ENCODE measurements around the gene TMEM163.

The TMEM163 gene

GRCh38 chr2:134550566-134551164 is 168.1 kb downstream of the TMEM163 start:
- no peak overlapping the region for H3K27ac ChIP-seq (ENCODE audit: low read depth, low read length)
- H3K9ac ChIP-seq (ENCODE audit: low read depth in 1 of 2, low read length in 2 of 2), result no peak overlapping the region
- no peaks in the 10 kb centered on the region for H3K36me3 ChIP-seq (ENCODE audit: control insufficient read depth in 1 of 2, insufficient read depth in 2 of 2, low read length in 2 of 2)
- H3K4me3 ChIP-seq (ENCODE audit: low read depth in 1 of 2, low read length in 2 of 2), result no peak overlapping the region
- peaks cover 0 to 3% of the 10 kb centered on the region in 2 donors for H3K27me3 ChIP-seq (ENCODE audit: control insufficient read depth in 1 of 2, insufficient read depth in 2 of 2, low read length in 2 of 2)
- H3K9me3 ChIP-seq (ENCODE audit: control insufficient read depth in 1 of 2, low read length in 2 of 2), result no peaks in the 10 kb centered on the region
- no peaks in the 10 kb centered on the region for H3K4me1 ChIP-seq (ENCODE audit: control insufficient read depth in 1 of 2, insufficient read depth in 2 of 2, low read length in 2 of 2)

DNA sequence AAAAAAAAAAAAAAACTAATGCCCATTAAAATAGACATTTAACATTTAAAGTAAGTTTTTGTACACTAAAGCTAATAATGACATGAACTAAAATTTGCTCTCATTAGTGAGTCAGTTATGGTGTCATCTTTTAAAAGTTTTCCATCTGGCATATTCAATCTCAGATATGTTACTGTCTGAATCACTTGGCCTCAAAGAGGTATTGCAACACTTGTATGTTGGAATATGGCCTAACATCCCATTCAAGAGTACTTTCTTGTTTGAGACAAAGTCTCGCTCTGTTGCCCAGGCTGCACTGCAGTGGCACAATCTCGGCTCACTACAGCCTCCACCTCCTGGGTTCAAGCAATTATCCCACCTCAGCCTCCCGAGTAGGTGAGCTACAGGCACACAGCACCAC is 169.7 kb downstream of the TMEM163 start:
- no peak overlapping the region for H3K27ac ChIP-seq (ENCODE audit: low read depth, low read length)
- H3K9me3 ChIP-seq (ENCODE audit: control insufficient read depth in 1 of 2, low read length in 2 of 2), result no peaks in the 10 kb centered on the region
- H3K4me1 ChIP-seq (ENCODE audit: control insufficient read depth in 1 of 2, insufficient read depth in 2 of 2, low read length in 2 of 2), result no peaks in the 10 kb centered on the region
- H3K27me3 ChIP-seq (ENCODE audit: control insufficient read depth in 1 of 2, insufficient read depth in 2 of 2, low read length in 2 of 2), result peaks cover 0 to 3% of the 10 kb centered on the region in 2 donors
- H3K4me3 ChIP-seq (ENCODE audit: low read depth in 1 of 2, low read length in 2 of 2), result no peak overlapping the region
- H3K36me3 ChIP-seq (ENCODE audit: control insufficient read depth in 1 of 2, insufficient read depth in 2 of 2, low read length in 2 of 2), result no peaks in the 10 kb centered on the region
- H3K9ac ChIP-seq (ENCODE audit: low read depth in 1 of 2, low read length in 2 of 2), result no peak overlapping the region

DNA sequence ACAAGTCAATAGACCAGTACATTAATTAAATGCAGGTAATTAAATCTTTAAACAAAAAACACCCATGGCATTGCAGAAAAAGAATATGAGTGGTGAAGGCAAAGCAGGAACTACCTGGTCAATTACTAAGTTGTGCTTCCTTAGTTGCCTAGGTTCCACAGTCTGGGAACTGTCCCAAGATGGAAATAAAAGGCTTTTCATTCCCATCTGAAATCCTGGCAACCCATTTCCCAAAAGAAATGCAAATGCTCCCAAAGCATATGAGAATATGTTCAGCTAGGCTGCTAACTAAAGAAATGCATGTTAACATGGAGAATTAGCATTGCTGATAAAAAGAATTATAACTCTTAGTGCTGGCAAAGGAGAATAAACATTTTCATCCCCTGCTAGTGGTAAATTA is 177.8 kb downstream of the TMEM163 start:
- Histone ChIP-seq H3K36me3 (ENCODE audit: control insufficient read depth in 1 of 2, insufficient read depth in 2 of 2, low read length in 2 of 2) (no peaks in the 10 kb centered on the region), H3K4me1 (ENCODE audit: control insufficient read depth in 1 of 2, insufficient read depth in 2 of 2, low read length in 2 of 2) (no peaks in the 10 kb centered on the region), H3K27ac (ENCODE audit: low read depth, low read length) (no peak overlapping the region), H3K9me3 (ENCODE audit: control insufficient read depth in 1 of 2, low read length in 2 of 2) (no peaks in the 10 kb centered on the region), H3K4me3 (ENCODE audit: low read depth in 1 of 2, low read length in 2 of 2) (no peak overlapping the region), H3K27me3 (ENCODE audit: control insufficient read depth in 1 of 2, insufficient read depth in 2 of 2, low read length in 2 of 2) (no peaks in the 10 kb centered on the region), H3K9ac (ENCODE audit: low read depth in 1 of 2, low read length in 2 of 2) (no peak overlapping the region)

GRCh38 chr2:134539981-134540380 is 178.8 kb downstream of the TMEM163 start:
- H3K9ac ChIP-seq (ENCODE audit: low read depth in 1 of 2, low read length in 2 of 2), result no peak overlapping the region
- H3K36me3 ChIP-seq (ENCODE audit: control insufficient read depth in 1 of 2, insufficient read depth in 2 of 2, low read length in 2 of 2), result no peaks in the 10 kb centered on the region
- H3K27ac ChIP-seq (ENCODE audit: low read depth, low read length), result no peak overlapping the region
- no peaks in the 10 kb centered on the region for H3K4me1 ChIP-seq (ENCODE audit: control insufficient read depth in 1 of 2, insufficient read depth in 2 of 2, low read length in 2 of 2)
- H3K9me3 ChIP-seq (ENCODE audit: control insufficient read depth in 1 of 2, low read length in 2 of 2), result no peaks in the 10 kb centered on the region
- H3K4me3 ChIP-seq (ENCODE audit: low read depth in 1 of 2, low read length in 2 of 2), result no peak overlapping the region
- no peaks in the 10 kb centered on the region for H3K27me3 ChIP-seq (ENCODE audit: control insufficient read depth in 1 of 2, insufficient read depth in 2 of 2, low read length in 2 of 2)

DNA sequence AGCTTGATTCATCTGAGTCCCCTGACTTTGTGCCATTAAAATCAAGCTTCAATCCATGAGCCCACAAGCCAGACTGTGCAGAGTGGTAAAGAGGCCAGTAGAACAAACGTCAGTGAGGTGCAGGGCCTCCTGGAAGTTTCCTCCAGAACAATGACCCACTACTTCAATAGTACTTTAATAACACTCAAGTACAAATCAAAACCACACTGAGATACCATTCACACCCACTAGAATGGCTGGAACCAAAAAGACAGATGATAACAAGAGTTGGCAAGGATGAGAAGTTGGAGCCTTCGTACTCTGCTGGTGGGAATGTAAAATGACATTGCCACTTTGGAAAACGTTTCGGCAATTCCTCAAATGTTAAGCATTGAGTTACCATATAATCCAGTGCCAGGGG is 181.1 kb downstream of the TMEM163 start:
- H3K4me1 ChIP-seq (ENCODE audit: control insufficient read depth in 1 of 2, insufficient read depth in 2 of 2, low read length in 2 of 2), result no peaks in the 10 kb centered on the region
- H3K27ac ChIP-seq (ENCODE audit: low read depth, low read length), result no peak overlapping the region
- H3K36me3 ChIP-seq (ENCODE audit: control insufficient read depth in 1 of 2, insufficient read depth in 2 of 2, low read length in 2 of 2), result no peaks in the 10 kb centered on the region
- H3K9me3 ChIP-seq (ENCODE audit: control insufficient read depth in 1 of 2, low read length in 2 of 2), result no peaks in the 10 kb centered on the region
- H3K9ac ChIP-seq (ENCODE audit: low read depth in 1 of 2, low read length in 2 of 2), result no peak overlapping the region
- no peaks in the 10 kb centered on the region for H3K27me3 ChIP-seq (ENCODE audit: control insufficient read depth in 1 of 2, insufficient read depth in 2 of 2, low read length in 2 of 2)
- H3K4me3 ChIP-seq (ENCODE audit: low read depth in 1 of 2, low read length in 2 of 2), result no peak overlapping the region

DNA sequence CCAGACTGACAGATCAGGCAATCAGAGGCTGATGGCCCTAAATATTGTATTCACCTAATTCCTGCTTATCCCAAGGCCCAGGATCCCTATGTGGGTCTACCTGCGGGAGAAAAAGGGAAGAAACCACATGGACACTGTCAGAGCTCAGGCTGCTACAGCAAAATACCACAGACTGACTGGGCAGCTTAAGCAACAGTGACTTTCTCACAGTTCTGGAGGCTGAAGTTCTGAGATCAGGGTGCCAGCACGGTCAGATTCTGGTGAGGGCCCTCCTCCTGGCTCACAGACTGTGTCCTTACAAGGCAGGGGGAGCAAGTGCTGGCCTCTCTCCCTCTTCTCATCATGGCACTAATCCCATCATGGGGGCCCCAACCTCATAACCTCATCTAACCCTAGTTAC is 181.7 kb downstream of the TMEM163 start:
- Histone ChIP-seq H3K4me3 (ENCODE audit: low read depth in 1 of 2, low read length in 2 of 2) (no peak overlapping the region), H3K27ac (ENCODE audit: low read depth, low read length) (no peak overlapping the region), H3K9me3 (ENCODE audit: control insufficient read depth in 1 of 2, low read length in 2 of 2) (no peaks in the 10 kb centered on the region)

DNA sequence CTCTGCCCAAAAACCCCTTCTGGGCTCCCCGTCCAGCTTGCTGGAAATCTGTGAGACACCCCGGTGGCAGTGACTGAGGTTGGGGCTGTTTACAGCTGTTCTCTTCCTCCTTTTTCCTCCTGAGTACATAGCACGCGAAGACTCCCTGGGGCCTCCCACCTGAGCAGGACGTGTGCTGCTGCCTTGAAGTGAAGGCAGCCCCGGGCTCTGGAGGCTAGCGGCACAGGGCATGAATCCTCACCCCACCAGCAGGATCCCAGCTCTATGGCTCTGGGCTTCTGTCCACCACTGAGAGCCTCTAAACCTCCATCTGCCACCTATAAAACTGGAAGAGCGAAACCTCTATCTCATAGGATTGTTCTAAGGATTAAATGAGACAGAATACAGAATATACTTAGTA is 182.5 kb downstream of the TMEM163 start:
- Histone ChIP-seq H3K9ac (ENCODE audit: low read depth in 1 of 2, low read length in 2 of 2) (no peak overlapping the region), H3K4me1 (ENCODE audit: control insufficient read depth in 1 of 2, insufficient read depth in 2 of 2, low read length in 2 of 2) (no peaks in the 10 kb centered on the region), H3K27ac (ENCODE audit: low read depth, low read length) (no peak overlapping the region), H3K9me3 (ENCODE audit: control insufficient read depth in 1 of 2, low read length in 2 of 2) (no peaks in the 10 kb centered on the region), H3K27me3 (ENCODE audit: control insufficient read depth in 1 of 2, insufficient read depth in 2 of 2, low read length in 2 of 2) (no peaks in the 10 kb centered on the region), H3K36me3 (ENCODE audit: control insufficient read depth in 1 of 2, insufficient read depth in 2 of 2, low read length in 2 of 2) (no peaks in the 10 kb centered on the region), H3K4me3 (ENCODE audit: low read depth in 1 of 2, low read length in 2 of 2) (no peak overlapping the region)

More for the DNA sequence above, 181.7 kb downstream of the TMEM163 start:
- Histone ChIP-seq H3K4me1 (ENCODE audit: control insufficient read depth in 1 of 2, insufficient read depth in 2 of 2, low read length in 2 of 2) (no peaks in the 10 kb centered on the region), H3K9ac (ENCODE audit: low read depth in 1 of 2, low read length in 2 of 2) (no peak overlapping the region), H3K36me3 (ENCODE audit: control insufficient read depth in 1 of 2, insufficient read depth in 2 of 2, low read length in 2 of 2) (no peaks in the 10 kb centered on the region), H3K27me3 (ENCODE audit: control insufficient read depth in 1 of 2, insufficient read depth in 2 of 2, low read length in 2 of 2) (no peaks in the 10 kb centered on the region)

DNA sequence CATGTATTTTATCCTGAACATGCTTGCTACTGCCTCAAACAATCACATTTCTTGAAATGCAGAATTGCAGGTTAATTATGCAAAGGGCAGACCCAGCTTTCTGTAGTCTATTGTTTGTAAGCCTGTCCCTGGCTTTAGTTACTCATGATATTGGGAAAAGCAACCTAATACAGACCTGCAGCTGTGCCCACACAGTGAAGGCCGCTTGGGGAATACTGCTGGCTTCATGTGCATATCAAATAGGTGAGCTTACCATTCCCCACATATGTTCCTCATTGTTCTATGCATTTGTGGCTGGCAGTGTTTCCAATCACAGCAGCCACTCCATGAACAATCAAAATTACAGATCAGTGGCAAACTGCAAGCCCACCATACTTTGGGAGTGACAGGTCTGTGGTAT is 186.3 kb downstream of the TMEM163 start:
- Histone ChIP-seq H3K9me3 (ENCODE audit: control insufficient read depth in 1 of 2, low read length in 2 of 2) (no peaks in the 10 kb centered on the region), H3K9ac (ENCODE audit: low read depth in 1 of 2, low read length in 2 of 2) (no peak overlapping the region), H3K4me3 (ENCODE audit: low read depth in 1 of 2, low read length in 2 of 2) (no peak overlapping the region), H3K27me3 (ENCODE audit: control insufficient read depth in 1 of 2, insufficient read depth in 2 of 2, low read length in 2 of 2) (no peaks in the 10 kb centered on the region), H3K4me1 (ENCODE audit: control insufficient read depth in 1 of 2, insufficient read depth in 2 of 2, low read length in 2 of 2) (no peaks in the 10 kb centered on the region), H3K36me3 (ENCODE audit: control insufficient read depth in 1 of 2, insufficient read depth in 2 of 2, low read length in 2 of 2) (no peaks in the 10 kb centered on the region), H3K27ac (ENCODE audit: low read depth, low read length) (no peak overlapping the region)

- no peak overlapping the region for H3K27ac ChIP-seq (ENCODE audit: low read depth, low read length)
- no peak overlapping the region for H3K4me3 ChIP-seq (ENCODE audit: low read depth in 1 of 2, low read length in 2 of 2)
- H3K9ac ChIP-seq (ENCODE audit: low read depth in 1 of 2, low read length in 2 of 2), result no peak overlapping the region
- no peaks in the 10 kb centered on the region for H3K9me3 ChIP-seq (ENCODE audit: control insufficient read depth in 1 of 2, low read length in 2 of 2)
- H3K27me3 ChIP-seq (ENCODE audit: control insufficient read depth in 1 of 2, insufficient read depth in 2 of 2, low read length in 2 of 2), result no peaks in the 10 kb centered on the region
- no peaks in the 10 kb centered on the region for H3K36me3 ChIP-seq (ENCODE audit: control insufficient read depth in 1 of 2, insufficient read depth in 2 of 2, low read length in 2 of 2)
- H3K4me1 ChIP-seq (ENCODE audit: control insufficient read depth in 1 of 2, insufficient read depth in 2 of 2, low read length in 2 of 2), result no peaks in the 10 kb centered on the region
Observed at GRCh38 chr2:134527381-134527780, 191.4 kb downstream of the TMEM163 start.

GRCh38 chr2:134522496-134523455 is 196.0 kb downstream of the TMEM163 start:
- Histone ChIP-seq H3K9me3 (ENCODE audit: control insufficient read depth in 1 of 2, low read length in 2 of 2) (no peaks in the 10 kb centered on the region), H3K27ac (ENCODE audit: low read depth, low read length) (no peak overlapping the region), H3K36me3 (ENCODE audit: control insufficient read depth in 1 of 2, insufficient read depth in 2 of 2, low read length in 2 of 2) (no peaks in the 10 kb centered on the region), H3K4me1 (ENCODE audit: control insufficient read depth in 1 of 2, insufficient read depth in 2 of 2, low read length in 2 of 2) (no peaks in the 10 kb centered on the region), H3K4me3 (ENCODE audit: low read depth in 1 of 2, low read length in 2 of 2) (no peak overlapping the region), H3K27me3 (ENCODE audit: control insufficient read depth in 1 of 2, insufficient read depth in 2 of 2, low read length in 2 of 2) (no peaks in the 10 kb centered on the region), H3K9ac (ENCODE audit: low read depth in 1 of 2, low read length in 2 of 2) (no peak overlapping the region)
